ENCODE results near the gene ANKK1. TPM values are rescaled to one million over a fixed set of nuclear protein-coding genes. Genes with fewer than 3 reads are reported as not detected.

Gene ANKK1
- total RNA-seq, 2 donors from 2014 or later, result 0.10 to 0.32 TPM

GRCh38 chr11:113448316-113448677, 60.7 kb downstream of the ANKK1 start:
- no peak for DNase-seq
- Histone ChIP-seq H3K4me1 (no peaks in the 10 kb centered on the region), H3K36me3 (no peaks in the 10 kb centered on the region), H3K27ac (no peak overlapping the region), H3K9ac (ENCODE audit: low read depth in 2 of 2, low read length in 2 of 2) (no peak overlapping the region), H3K27me3 (no peaks in the 10 kb centered on the region), H3K4me3 (no peak overlapping the region), H3K9me3 (no peaks in the 10 kb centered on the region)
- TF ChIP-seq CTCF (IDR thresholded peaks at IDR 0.05), result no peak
- intact Hi-C loops (cut with DNase I), result no loop called here

DNA sequence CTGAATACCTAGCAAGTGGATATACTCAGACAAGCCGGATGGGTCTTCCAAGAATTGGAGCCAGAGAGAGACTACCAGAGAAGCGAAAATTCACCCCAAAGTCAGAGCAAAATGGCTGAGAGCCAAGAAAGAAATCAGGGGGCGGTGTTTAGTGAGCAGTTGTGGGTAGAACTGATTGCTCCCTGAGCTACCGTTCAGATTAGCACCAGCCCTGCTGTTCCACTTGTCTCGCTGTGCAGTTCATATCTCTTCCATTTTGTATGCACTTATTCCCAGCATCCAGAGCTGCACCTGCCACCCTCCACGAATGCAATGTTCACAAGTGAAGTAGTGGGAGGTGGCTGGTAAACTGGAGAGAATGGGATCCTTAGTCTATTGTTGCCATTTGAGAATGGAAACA, 62.2 kb downstream of the ANKK1 start:
- intact Hi-C loops (cut with DNase I), result no loop called here
- Histone ChIP-seq H3K9ac (ENCODE audit: low read depth in 2 of 2, low read length in 2 of 2) (no peak overlapping the region), H3K27ac (no peak overlapping the region), H3K27me3 (no peaks in the 10 kb centered on the region), H3K4me1 (no peaks in the 10 kb centered on the region), H3K4me3 (no peak overlapping the region), H3K36me3 (no peaks in the 10 kb centered on the region), H3K9me3 (no peaks in the 10 kb centered on the region)
- DNase-seq, result no peak
- TF ChIP-seq CTCF (IDR thresholded peaks at IDR 0.05), result no peak

Small RNA genes within 50 kb of the gene (microRNA-seq; reads per million reads assigned to microRNA genes)
- not detected for gene MIR4301

Other genes starting within 250 kb of the ANKK1 start
- gene TTC12, start 73.2 kb upstream of the ANKK1 start, total RNA-seq, result 10 to 100 TPM; 11.1 to 21.3 TPM
- gene DRD2, start 87.6 kb downstream of the ANKK1 start, total RNA-seq, result under 1 TPM; 0.10 to 0.27 TPM

All from colonic mucosa (tissue), 4 donors.